H1 (cell line): Measurements from ENCODE around the gene CRYGS. TPM values are rescaled to one million over a fixed set of nuclear protein-coding genes. Genes with fewer than 3 reads are reported as not detected.

Experiments
- CTCF ChIA-PET: fragments of 300-600 bp; sonication (Branson Sonifier 250); formaldehyde crosslinking; loops from one replicate; lab custom pipeline; 2021; ENCODE audit not compliant: partially characterized antibody; lab: Charles Lee
- POLR2A ChIA-PET: fragments of 300-600 bp; sonication (Branson Sonifier 250); formaldehyde crosslinking; loops from one replicate; lab custom pipeline; 2021; ENCODE audit warnings: inconsistent platforms; ENCODE audit not compliant: partially characterized antibody; lab: Charles Lee
- DNase-seq, 2 experiments: peaks; one replicate each; pipeline versions ENCODE4 v3.0.0 to v3.0.0-alpha.2; 2010 to 2022; ENCODE audit warnings: low spot score in 2 of 2, low read depth in 1 of 2, mixed read lengths in 1 of 2
- FAIRE-seq: peaks from 2 replicates; lab custom pipeline; 2011; peaks lifted over from hg19 to GRCh38; lab: Jason Lieb, UNC
- H2AFZ ChIP-seq: 2 replicates; pipeline ENCODE4 v1.8.1; 2012; ENCODE audit warnings: low read length, inconsistent platforms
- H2AK5ac ChIP-seq: 2 replicates; pipeline ENCODE4 v1.6.1; 2013; ENCODE audit warnings: low read depth, low read length
- H2BK120ac ChIP-seq: replicated peaks from 2 replicates; pipeline ENCODE3; 2013; ENCODE audit warnings: low read depth, low read length, inconsistent platforms
- H2BK12ac ChIP-seq: 2 replicates; pipeline ENCODE4 v1.6.1; 2013; ENCODE audit warnings: low read depth, low read length
- H2BK15ac ChIP-seq: 2 replicates; pipeline ENCODE4 v1.6.1; 2013; ENCODE audit warnings: low read length
- H2BK20ac ChIP-seq: 2 replicates; pipeline ENCODE4 v1.6.1; 2013; ENCODE audit warnings: low read length
- H2BK5ac ChIP-seq: 2 replicates; pipeline ENCODE4 v1.6.1; 2013; ENCODE audit warnings: low read depth, low read length
- H3K14ac ChIP-seq: 2 replicates; pipeline ENCODE4 v1.6.1; 2013; ENCODE audit warnings: inconsistent platforms; ENCODE audit not compliant: insufficient read length
- H3K18ac ChIP-seq: 2 replicates; pipeline ENCODE4 v1.6.1; 2013; ENCODE audit warnings: low read length; ENCODE audit errors: extremely low read depth
- H3K23ac ChIP-seq: 2 replicates; pipeline ENCODE4 v1.6.1; 2013; ENCODE audit warnings: inconsistent platforms; ENCODE audit not compliant: insufficient read length
- H3K23me2 ChIP-seq: 2 replicates; pipeline ENCODE4 v1.6.1; 2013; ENCODE audit warnings: low read depth, low read length
- H3K27ac ChIP-seq: 2 replicates; pipeline ENCODE4 v1.6.1; 2011; ENCODE audit warnings: low read depth, low read length, inconsistent platforms
- H3K27me3 ChIP-seq, 4 experiments: replicated peaks in 1 of 4; 1 replicate in 1 of 4; 2 replicates in 3 of 4; pipeline versions ENCODE4 v1.6.1 to v1.8.1; 2011 to 2013; ENCODE audit warnings: low read length in 3 of 4, mild to moderate bottlenecking in 3 of 4, inconsistent platforms in 2 of 4, mixed read lengths in 2 of 4, moderate library complexity in 1 of 4; ENCODE audit not compliant: control insufficient read depth in 3 of 4, insufficient read depth in 3 of 4; ENCODE audit errors: extremely low read depth in 1 of 4
- H3K36me3 ChIP-seq, 4 experiments: 2 replicates each; pipeline versions ENCODE4 v1.6.1 to v1.8.1; 2011 to 2013; ENCODE audit warnings: mild to moderate bottlenecking in 4 of 4, low read length in 3 of 4, moderate library complexity in 2 of 4, control low read depth in 1 of 4, inconsistent platforms in 1 of 4; ENCODE audit not compliant: insufficient read depth in 4 of 4, control insufficient read depth in 2 of 4
- H3K4ac ChIP-seq: replicated peaks from 2 replicates; pipeline ENCODE3; 2013; ENCODE audit warnings: low read length, low read depth, mixed read lengths, inconsistent platforms; ENCODE audit not compliant: insufficient read length
- H3K4me1 ChIP-seq, 4 experiments: replicated peaks in 1 of 4; 1 replicate in 1 of 4; 2 replicates in 3 of 4; pipeline versions ENCODE4 v1.6.1 to v1.8.1; 2011 to 2013; ENCODE audit warnings: low read length in 3 of 4, inconsistent platforms in 2 of 4, mixed read lengths in 1 of 4; ENCODE audit not compliant: insufficient read depth in 4 of 4, control insufficient read depth in 3 of 4
- H3K4me2 ChIP-seq, 2 experiments: 2 replicates each; pipeline versions ENCODE4 v1.6.1 to v1.8.1; 2011 to 2013; ENCODE audit warnings: low read depth in 2 of 2, low read length in 2 of 2, control low read depth in 1 of 2, inconsistent platforms in 1 of 2, mild to moderate bottlenecking in 1 of 2; ENCODE audit not compliant: insufficient read depth in 1 of 2
- H3K4me3 ChIP-seq, 4 experiments: fragments of 200-600, 300-600 bp in 1 of 4; sonication (generic), shearing (Covaris generic), sonication (Bioruptor Twin) in 1 of 4; 2 replicates each; pipeline versions ENCODE4 v1.5.1 to v1.8.1; 2011 to 2016; ENCODE audit warnings: low read length in 4 of 4, low read depth in 3 of 4, control low read depth in 2 of 4, inconsistent platforms in 2 of 4, mild to moderate bottlenecking in 2 of 4, mixed read lengths in 1 of 4, moderate library complexity in 1 of 4; ENCODE audit not compliant: insufficient read depth in 2 of 4; ENCODE audit errors: extremely low read depth in 1 of 4
- H3K56ac ChIP-seq: replicated peaks from 2 replicates; pipeline ENCODE3; 2013; ENCODE audit warnings: low read depth, mild to moderate bottlenecking, mixed read lengths, low read length, inconsistent platforms; ENCODE audit not compliant: insufficient read length
- H3K79me1 ChIP-seq: 2 replicates; pipeline ENCODE4 v1.6.1; 2013; ENCODE audit warnings: low read depth, low read length, control low read depth
- H3K79me2 ChIP-seq, 2 experiments: 2 replicates each; pipeline versions ENCODE4 v1.6.1 to v1.8.1; 2012 to 2013; ENCODE audit warnings: low read length in 2 of 2, mild to moderate bottlenecking in 2 of 2, inconsistent platforms in 1 of 2; ENCODE audit not compliant: insufficient read depth in 2 of 2, control insufficient read depth in 1 of 2
- H3K9ac ChIP-seq, 4 experiments: replicated peaks in 1 of 4; 1 replicate in 1 of 4; 2 replicates in 3 of 4; pipeline versions ENCODE4 v1.6.1 to v1.8.1; 2011 to 2013; ENCODE audit warnings: low read depth in 3 of 4, low read length in 3 of 4, control low read depth in 2 of 4, mild to moderate bottlenecking in 2 of 4, moderate library complexity in 2 of 4, inconsistent platforms in 1 of 4; ENCODE audit errors: extremely low read depth in 1 of 4
- H3K9me3 ChIP-seq, 2 experiments: 2 replicates each; pipeline versions ENCODE4 v1.6.1 to v1.8.1; 2012 to 2013; ENCODE audit warnings: mild to moderate bottlenecking in 2 of 2, moderate library complexity in 2 of 2, control low read depth in 1 of 2, inconsistent platforms in 1 of 2, low read depth in 1 of 2, low read length in 1 of 2, mixed read lengths in 1 of 2; ENCODE audit not compliant: insufficient read depth in 2 of 2
- H4K20me1 ChIP-seq, 2 experiments: replicated peaks in 1 of 2; 2 replicates each; pipeline versions ENCODE3 to v1.8.1; 2011 to 2013; ENCODE audit warnings: inconsistent platforms in 2 of 2, low read length in 2 of 2, mild to moderate bottlenecking in 1 of 2; ENCODE audit not compliant: insufficient read depth in 2 of 2, control insufficient read depth in 1 of 2
- H4K5ac ChIP-seq: 2 replicates; pipeline ENCODE4 v1.6.1; 2013; ENCODE audit warnings: low read length, low read depth, mixed read lengths, inconsistent platforms; ENCODE audit not compliant: insufficient read length
- H4K8ac ChIP-seq: 2 replicates; pipeline ENCODE4 v1.8.0; 2013; ENCODE audit warnings: mild to moderate bottlenecking, moderate library complexity, low read length, inconsistent platforms; ENCODE audit not compliant: insufficient read depth; ENCODE audit errors: extremely low read depth
- H4K91ac ChIP-seq: replicated peaks from 2 replicates; pipeline ENCODE3; 2013; ENCODE audit warnings: low read length, mixed read lengths, inconsistent platforms; ENCODE audit not compliant: insufficient read length
- CBX8 ChIP-seq: fragments of 300-800, 300-1000 bp; sonication (generic); IDR thresholded peaks from 2 replicates; pipeline ENCODE4 v1.7.1; 2016; ENCODE audit warnings: low read depth, low read length, borderline replicate concordance
- CEBPB ChIP-seq: IDR thresholded peaks from 2 replicates; pipeline ENCODE4 v1.6.1; 2012; ENCODE audit warnings: low read depth, low read length
- CHD2 ChIP-seq: IDR thresholded peaks from 2 replicates; pipeline ENCODE4 v1.6.1; 2012; ENCODE audit warnings: low read length, improper control_type of control experiment
- EGR1 ChIP-seq: IDR thresholded peaks from 2 replicates; pipeline ENCODE4 v1.6.1; 2011; ENCODE audit warnings: low read depth, low read length, borderline replicate concordance
- GABPA ChIP-seq: IDR thresholded peaks from 2 replicates; pipeline ENCODE4 v1.6.1; 2011; ENCODE audit warnings: mild to moderate bottlenecking, low read length, moderate library complexity, borderline replicate concordance; ENCODE audit not compliant: insufficient read depth
- MAFK ChIP-seq: IDR thresholded peaks from 2 replicates; pipeline ENCODE4 v1.6.1; 2012; ENCODE audit warnings: low read depth, mild to moderate bottlenecking, improper control_type of control experiment, low read length
- POLR2A ChIP-seq, 2 experiments: IDR thresholded peaks; 1 replicate in 1 of 2; 2 replicates in 1 of 2; pipeline ENCODE4 v1.6.1; 2011; ENCODE audit warnings: low read depth in 2 of 2, low read length in 2 of 2, mild to moderate bottlenecking in 2 of 2; ENCODE audit errors: control extremely low read depth in 1 of 2
- POLR2AphosphoS5 ChIP-seq: IDR thresholded peaks from 2 replicates; pipeline ENCODE4 v1.6.1; 2011; ENCODE audit warnings: low read depth, low read length
- POU5F1 ChIP-seq: IDR thresholded peaks from 2 replicates; pipeline ENCODE4 v1.6.1; 2011; ENCODE audit warnings: low read depth, mild to moderate bottlenecking, low read length, moderate library complexity
- SIRT6 ChIP-seq: IDR thresholded peaks from one replicate; pipeline ENCODE4 v1.7.1; 2012; ENCODE audit warnings: low read length, inconsistent platforms
- SP1 ChIP-seq: IDR thresholded peaks from 2 replicates; pipeline ENCODE4 v1.6.1; 2011; ENCODE audit warnings: low read depth, low read length
- SP4 ChIP-seq: IDR thresholded peaks from 2 replicates; pipeline ENCODE4 v1.6.1; 2012; ENCODE audit warnings: low read length, inconsistent platforms
- TAF7 ChIP-seq: optimal IDR thresholded peaks from 2 replicates; pipeline ENCODE3; 2011; ENCODE audit warnings: low read depth, mild to moderate bottlenecking, inconsistent platforms, low read length, moderate library complexity, borderline replicate concordance
- TBP ChIP-seq: IDR thresholded peaks from 2 replicates; pipeline ENCODE4 v1.6.1; 2011; ENCODE audit warnings: low read depth, low read length, improper control_type of control experiment
- YY1 ChIP-seq: IDR thresholded peaks from 2 replicates; pipeline ENCODE4 v1.6.1; 2011; ENCODE audit warnings: low read depth, mild to moderate bottlenecking, low read length
- ZNF274 ChIP-seq: IDR thresholded peaks from 2 replicates; pipeline ENCODE4 v1.7.0; 2012; ENCODE audit warnings: low read length, borderline replicate concordance; ENCODE audit errors: extremely low read depth
- polyA plus RNA-seq, 7 experiments: library from polyadenylated mRNA; depleted of rRNA in 3 of 7; stranded (reverse) in 5 of 7; unstranded in 2 of 7; fragments of >200 nt in 5 of 7; fragments of 200-250 nt in 2 of 7; gene quantifications; 1 replicate in 5 of 7; 2 replicates in 1 of 7; 4 replicates in 1 of 7; pipeline versions ENCODE4 v1.2.1 to v1.2.3, GENCODE V29; 2011 to 2013; ENCODE audit warnings: missing spikeins in 2 of 7, mixed read lengths in 2 of 7
- total RNA-seq: library from RNA; stranded (reverse); fragmentation: NEBNext Ultra II Directional; extraction: Animal tissue kit (Norgen Biotek cat#: 25700); gene quantifications from 2 replicates; pipeline ENCODE4 v1.2.1, GENCODE V29; 2021

The CRYGS gene
- total and polyA plus RNA-seq, 2 of the 8 experiments (the other 6 are each of a cell fraction or from before 2014, with no cell fraction given): 1.5 to 1.8 TPM

GRCh38 chr3:186530415-186530814 lies 13.8 kb downstream of the CRYGS start:
- Histone ChIP-seq H3K4ac (no peak overlapping the region), H2AK5ac (no peak overlapping the region), H4K8ac (no peak overlapping the region), H3K23ac (no peak overlapping the region), H3K36me3 (no peaks in the 10 kb centered on the region), H2AFZ (no peak overlapping the region), H2BK5ac (no peak overlapping the region), H3K9ac (no peak overlapping the region), H3K79me2 (no peaks in the 10 kb centered on the region), H3K4me3 (no peak overlapping the region), H4K5ac (no peak overlapping the region), H3K4me1 (0 out of 7 replicates have a peak, but pooled peaks cover 0 to 3% (median 0%) of the 10 kb centered on the region in 4 experiments), H3K79me1 (no peaks in the 10 kb centered on the region), H3K27me3 (peaks cover 0 to 1% (median 0%) of the 10 kb centered on the region in 4 experiments; a peak in 2 of 7 replicates), H3K27ac (no peak overlapping the region), H3K14ac (no peak overlapping the region), H3K23me2 (no peaks in the 10 kb centered on the region), H4K91ac (no peak overlapping the region), H3K9me3 (no peaks in the 10 kb centered on the region), H2BK15ac (no peak overlapping the region), H2BK20ac (no peak overlapping the region), H2BK12ac (no peak overlapping the region), H3K4me2 (no peak overlapping the region), H3K18ac (no peak overlapping the region), H2BK120ac (no peak overlapping the region), H3K56ac (no peak overlapping the region), H4K20me1 (no peaks in the 10 kb centered on the region)
- TF ChIP-seq MAFK: no peak
- TF ChIP-seq TAF7: no peak
- no peak for TF ChIP-seq GABPA
- TF ChIP-seq POLR2AphosphoS5: no peak
- no peak for TF ChIP-seq TBP
- no peak for TF ChIP-seq EGR1
- TF ChIP-seq ZNF274: no peak
- TF ChIP-seq SP4: no peak
- TF ChIP-seq CBX8: no peak
- TF ChIP-seq POLR2A (IDR thresholded peaks at IDR 0.05; ENCODE audit: control extremely low read depth in 1 of 2, low read depth in 2 of 2, low read length in 2 of 2): no peak
- TF ChIP-seq SIRT6: no peak
- TF ChIP-seq SP1: no peak
- no peak for TF ChIP-seq CHD2
- no peak for TF ChIP-seq YY1
- TF ChIP-seq CEBPB: no peak
- TF ChIP-seq POU5F1: no peak
- ChIA-PET CTCF (interaction anchor here (1.4 to 5.2 kb wide), 5 partner anchors 9 to 586 kb away, joined by 4 to 55 read pairs (median 7); no protein-coding TSS in a partner anchor), POLR2A (no interaction called here)
- FAIRE-seq: no peak
- no peak for DNase-seq
